Cerebellar nuclear complex (tissue), 1 donor: Measurements from ENCODE around the gene PAWR.
"Not testable (repeated sequence)": the region's sequence is repeated elsewhere in the genome, so short reads cannot be mapped to it uniquely, and the experiment has no call there.

ENCODE experiments used
- DNase-seq, 2 experiments: peaks; one replicate each; lab custom pipeline; 2025; lab: John Stamatoyannopoulos, UW

The PAWR gene

DNA sequence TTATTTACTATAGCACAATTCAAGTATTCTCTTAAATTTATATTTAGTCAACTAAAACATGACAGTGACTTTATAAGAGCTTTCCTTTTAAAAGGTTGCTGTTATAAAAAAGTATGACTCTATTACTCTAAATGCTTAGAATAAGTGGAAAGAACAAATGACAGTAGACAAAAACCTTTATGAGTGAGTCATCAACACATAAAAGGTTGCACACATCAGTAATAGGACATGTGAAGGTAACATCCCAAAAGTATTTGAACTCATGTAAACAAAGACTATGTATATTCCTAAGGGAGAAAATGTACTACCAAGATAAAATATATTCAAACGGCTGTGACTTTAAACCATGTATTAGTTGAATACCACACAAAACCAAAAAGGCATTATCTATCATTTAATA lies 98.8 kb downstream of the PAWR start:
- no peak for DNase-seq

DNA sequence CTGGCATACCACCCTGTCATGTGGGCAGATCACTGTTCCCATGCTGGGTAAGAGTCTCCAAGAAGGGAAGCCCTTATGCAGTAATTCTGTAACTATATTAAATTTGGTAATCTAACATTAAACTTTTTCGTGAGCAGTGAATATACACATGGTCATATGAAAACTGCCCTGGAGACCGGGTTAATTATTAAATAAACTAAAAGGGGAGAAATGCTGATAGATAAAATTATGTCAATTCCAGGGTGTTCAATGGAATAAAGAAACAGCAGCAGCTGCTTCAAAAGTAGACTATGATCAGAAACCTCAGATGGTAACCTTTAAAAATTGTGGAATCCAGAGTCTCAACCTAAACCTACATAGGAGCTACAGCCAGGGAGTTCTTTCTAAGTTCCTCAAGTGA lies 100.0 kb downstream of the PAWR start:
- no peak for DNase-seq

- no peak for DNase-seq
Observed at GRCh38 chr12:79587368-79587767, 103.4 kb downstream of the PAWR start.

DNA sequence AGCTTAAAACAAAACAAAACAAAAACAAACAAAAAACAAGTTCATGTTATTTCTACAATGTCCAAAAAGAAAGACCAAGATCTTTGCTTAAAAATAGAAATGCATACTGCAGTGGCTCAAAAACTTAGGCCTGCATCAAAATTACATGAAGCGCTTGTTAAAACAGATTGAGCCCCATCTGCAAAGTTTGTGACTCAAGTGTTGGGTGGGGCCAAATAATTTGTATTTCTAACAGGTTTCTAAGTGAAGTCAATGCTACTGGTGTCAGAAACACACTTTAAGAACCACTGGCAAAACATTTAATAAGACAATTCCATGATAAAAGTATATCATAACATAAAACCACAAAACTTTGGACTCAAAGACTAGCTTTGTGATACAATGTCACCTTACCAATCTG lies 105.6 kb downstream of the PAWR start:
- DNase-seq = no peak

DNA sequence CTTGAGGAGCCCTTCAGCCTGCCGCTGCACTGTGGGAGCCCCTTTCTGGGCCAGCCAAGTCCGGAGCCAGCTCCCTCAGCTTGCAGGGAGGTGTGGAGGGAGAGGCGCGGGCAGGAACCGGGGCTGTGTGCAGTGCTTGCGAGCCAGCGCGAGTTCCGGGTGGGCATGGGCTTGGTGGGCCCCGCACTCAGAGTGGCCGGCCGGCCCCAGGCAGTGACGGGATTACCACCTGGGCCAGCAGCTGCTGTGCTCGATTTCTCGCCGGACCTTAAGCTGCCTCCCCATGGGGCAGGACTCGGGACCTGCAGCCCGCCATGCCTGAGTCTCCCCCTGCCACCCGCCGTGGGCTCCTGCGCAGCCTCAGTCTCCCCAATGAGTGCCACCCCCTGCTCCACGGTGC lies 116.9 kb downstream of the PAWR start:
- no peak for DNase-seq

- DNase-seq = no peak
Observed at GRCh38 chr12:79569679-79570078, 121.1 kb downstream of the PAWR start.

DNA sequence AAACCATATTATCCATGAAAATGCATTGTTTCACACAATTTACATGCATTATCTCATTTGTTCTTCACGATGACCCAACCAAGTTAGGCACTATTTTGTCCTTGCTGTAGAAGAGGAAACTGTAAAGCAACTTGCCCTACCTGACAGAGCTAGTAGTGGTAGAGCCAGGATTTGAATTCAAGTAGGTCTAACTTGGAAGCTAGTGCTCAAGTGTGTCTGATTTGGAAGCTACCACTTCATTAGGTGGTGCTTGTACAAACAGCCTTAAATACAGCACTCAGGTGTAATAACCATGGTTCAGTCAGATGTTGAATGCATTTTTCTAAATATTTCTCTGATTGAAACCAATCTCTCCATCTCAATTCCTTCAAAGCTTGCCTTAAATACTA lies 123.6 kb downstream of the PAWR start:
- no peak for DNase-seq

DNA sequence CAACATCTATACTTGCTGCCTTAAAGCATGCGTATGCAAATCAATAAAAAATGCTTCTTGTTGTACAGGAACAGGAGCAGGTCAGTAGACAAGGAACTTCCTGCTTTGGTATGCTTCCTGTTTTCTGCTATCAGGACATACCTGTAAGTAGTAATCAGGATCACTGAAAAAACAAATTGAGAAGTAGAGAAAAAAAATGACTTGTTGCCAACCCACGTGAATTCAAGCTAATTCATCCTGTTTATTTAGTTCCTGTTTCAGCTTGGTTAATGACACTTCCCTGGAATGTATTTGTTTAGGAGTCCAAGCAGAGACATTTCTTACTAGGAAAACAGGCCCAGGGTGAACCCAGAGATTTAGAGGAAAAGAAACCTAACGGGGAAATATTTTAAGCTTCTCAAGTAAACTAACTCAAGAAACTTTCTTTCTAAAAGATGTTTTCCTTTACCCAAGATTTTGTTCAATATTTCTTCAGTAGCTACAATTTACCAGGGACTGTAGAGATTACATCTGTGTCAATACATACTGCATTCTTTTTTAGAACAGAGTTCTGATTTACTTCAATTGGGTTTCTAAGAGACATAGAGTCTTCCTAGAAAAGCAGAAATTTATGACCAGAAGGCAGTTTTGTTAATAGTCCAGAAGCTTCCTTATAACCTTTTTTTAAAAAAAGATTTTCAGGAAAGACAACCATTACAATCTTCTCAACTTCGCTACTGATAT lies 124.2 kb downstream of the PAWR start:
- no peak for DNase-seq

DNA sequence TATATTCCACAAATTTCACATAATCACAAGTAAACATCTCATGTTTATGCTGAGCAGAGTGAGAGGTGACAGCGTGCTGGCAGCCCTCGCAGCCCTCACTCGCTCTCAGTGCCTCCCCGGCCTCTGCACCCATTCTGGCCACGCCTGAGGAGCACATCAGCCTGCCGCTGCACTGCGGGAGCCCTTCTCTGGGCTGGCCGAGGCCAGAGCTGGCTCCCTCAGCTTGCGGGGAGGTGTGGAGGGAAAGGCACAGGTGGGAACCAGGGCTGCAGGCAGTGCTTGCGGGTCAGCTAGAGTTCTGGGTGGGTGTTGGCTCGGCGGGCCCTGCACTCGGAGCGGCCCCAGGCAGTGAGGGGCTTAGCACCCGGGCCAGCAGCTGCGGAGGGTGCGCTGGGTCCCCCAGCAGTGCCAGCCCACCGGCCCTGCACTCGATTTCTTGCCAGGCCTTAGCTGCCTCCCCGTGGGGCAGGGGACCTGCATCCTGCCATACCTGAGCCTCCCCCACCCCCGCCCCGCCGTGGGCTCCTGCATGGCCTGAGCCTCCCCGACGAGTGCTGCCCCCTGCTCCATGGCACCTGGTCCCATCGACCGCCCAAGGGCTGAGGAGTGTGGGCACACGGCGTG lies 125.9 kb downstream of the PAWR start:
- DNase-seq = not testable (repeated sequence)

DNA sequence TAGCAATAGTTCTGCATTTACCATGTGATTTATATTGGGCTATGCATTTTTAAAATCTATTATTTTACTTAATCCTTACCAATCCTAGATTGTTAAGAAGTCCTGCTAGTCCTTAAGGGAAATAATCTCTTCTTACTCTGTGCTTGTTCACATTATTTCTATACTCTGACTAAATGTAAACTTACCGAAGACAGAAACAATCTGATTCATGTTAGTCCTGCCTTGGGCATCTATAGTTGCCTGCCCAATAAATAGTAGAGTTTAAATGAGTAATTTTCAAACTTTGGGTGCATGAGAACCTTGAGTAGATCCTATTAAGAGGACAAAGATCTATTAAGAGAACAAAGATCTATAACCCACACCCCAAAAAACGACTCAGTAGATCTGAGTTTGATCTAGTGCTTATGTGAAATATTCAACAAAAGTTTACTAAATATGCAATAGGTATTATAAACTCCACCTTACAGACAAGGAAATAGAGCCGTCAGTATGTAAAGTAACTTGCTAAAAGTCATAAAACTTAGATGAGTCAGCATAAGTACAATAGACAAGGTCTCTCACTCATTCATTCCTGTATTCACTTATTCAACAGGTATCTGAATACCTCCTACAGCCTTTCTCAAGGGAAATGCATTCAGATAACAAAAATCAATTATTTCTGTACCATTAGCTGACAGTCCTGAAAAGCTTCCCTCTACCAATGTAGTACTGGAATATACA lies 127.6 kb downstream of the PAWR start:
- DNase-seq = no peak

- no peak for DNase-seq
Observed at GRCh38 chr12:79561401-79562132, 129.2 kb downstream of the PAWR start.

DNA sequence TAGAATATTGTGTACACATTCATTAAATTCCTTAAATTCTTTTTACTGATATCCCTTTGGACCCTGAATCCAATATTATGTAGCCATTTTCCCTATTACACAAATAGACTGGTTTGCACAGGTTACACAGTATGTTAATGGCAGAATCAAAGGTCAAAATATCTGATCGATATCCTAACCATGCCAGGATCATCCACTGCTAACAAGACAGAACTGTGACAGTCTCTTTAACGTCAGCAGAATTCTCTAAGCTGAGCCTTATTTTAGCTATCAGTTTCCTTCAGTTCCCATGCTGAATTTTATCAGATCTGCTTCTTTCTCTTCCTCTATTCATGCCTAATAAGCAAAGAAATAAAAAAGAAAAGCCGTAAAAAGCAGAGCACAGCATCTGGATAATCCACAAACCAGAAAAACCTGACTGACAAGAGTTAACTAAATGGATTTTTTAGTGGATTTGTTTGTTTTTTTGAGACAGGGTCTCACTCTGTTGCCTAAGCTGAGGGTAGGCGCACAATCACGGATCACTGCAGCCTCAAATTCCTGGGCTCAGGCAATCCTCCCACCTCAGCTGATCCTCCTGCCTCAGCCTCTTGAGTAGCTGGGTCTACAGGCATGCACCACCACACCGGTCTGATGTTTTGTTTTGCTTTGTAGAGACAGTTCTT lies 130.4 kb downstream of the PAWR start:
- no peak for DNase-seq

GRCh38 chr12:79559591-79559990 lies 131.2 kb downstream of the PAWR start:
- DNase-seq = no peak

GRCh38 chr12:79558924-79559469 lies 131.8 kb downstream of the PAWR start:
- DNase-seq = no peak

GRCh38 chr12:79557690-79558315 lies 133.0 kb downstream of the PAWR start:
- DNase-seq = no peak

- no peak for DNase-seq
Observed at GRCh38 chr12:79555028-79555925, 135.5 kb downstream of the PAWR start.

- DNase-seq = no peak
Observed at GRCh38 chr12:79553863-79554574, 136.7 kb downstream of the PAWR start.

DNA sequence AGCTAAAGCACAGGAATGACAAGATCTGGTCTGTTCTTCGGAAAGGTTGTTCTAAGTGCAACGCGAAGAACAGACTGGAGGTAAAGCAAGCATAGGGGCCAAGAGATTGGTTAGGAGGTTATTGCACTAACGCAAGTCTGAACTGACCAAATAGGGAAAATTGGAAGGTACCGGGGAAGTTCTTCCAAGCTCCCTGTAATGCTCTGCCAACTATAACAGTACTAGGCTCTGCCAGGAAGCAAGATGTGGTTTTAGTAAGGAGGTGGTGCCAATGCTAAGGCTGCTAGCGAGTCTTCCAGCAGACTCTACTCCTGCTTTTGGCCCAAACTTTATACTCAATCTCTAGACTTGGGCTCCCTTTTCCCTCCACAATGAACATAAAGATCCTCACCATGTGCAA lies 138.6 kb downstream of the PAWR start:
- no peak for DNase-seq

- no peak for DNase-seq
Observed at GRCh38 chr12:79549531-79550271, 141.1 kb downstream of the PAWR start.
